Stimulated activated CD4-positive, alpha-beta T cell treated with anti-CD3 and anti-CD28 coated beads, Interleukin-12 subunit alpha, Interleukin-12 subunit beta, amount 100 ng/mL, for 24 hours (primary cell): ENCODE results near the gene SLC39A3.

Experiments used
- DNase-seq, 2 experiments: peaks; one replicate each; pipeline ENCODE4 v3.0.0-alpha.2; 2020; ENCODE audit warnings: low read depth in 2 of 2

SLC39A3 gene

GRCh38 chr19:2768365-2769132, 28.7 kb upstream of the SLC39A3 start:
- DNase-seq = no peak

GRCh38 chr19:2767688-2768087, 27.9 kb upstream of the SLC39A3 start:
- no peak for DNase-seq

- no peak for DNase-seq
Measured at GRCh38 chr19:2766594-2767372, 27.0 kb upstream of the SLC39A3 start.

DNA sequence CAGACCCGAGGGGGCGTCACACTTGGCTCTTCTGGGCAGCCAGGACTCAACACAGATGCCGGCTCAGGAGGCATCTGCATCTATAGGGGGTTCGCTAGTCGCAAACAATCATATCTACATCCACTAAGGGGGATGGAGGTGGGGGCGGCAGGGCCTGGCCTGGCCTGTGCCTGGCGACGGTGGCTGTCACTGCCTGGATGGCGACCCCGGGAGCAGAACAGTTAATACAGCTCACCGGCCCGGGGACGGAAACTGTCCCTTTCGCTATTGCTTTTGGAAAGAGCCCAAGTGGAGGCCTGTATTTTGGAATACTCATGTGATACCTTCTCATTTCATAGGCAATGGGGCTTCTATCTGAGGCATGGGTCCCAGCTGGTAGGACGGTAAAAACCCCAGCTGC, 25.6 kb upstream of the SLC39A3 start:
- no peak for DNase-seq

- no peak for DNase-seq
Measured at GRCh38 chr19:2764945-2765344, 25.1 kb upstream of the SLC39A3 start.

DNA sequence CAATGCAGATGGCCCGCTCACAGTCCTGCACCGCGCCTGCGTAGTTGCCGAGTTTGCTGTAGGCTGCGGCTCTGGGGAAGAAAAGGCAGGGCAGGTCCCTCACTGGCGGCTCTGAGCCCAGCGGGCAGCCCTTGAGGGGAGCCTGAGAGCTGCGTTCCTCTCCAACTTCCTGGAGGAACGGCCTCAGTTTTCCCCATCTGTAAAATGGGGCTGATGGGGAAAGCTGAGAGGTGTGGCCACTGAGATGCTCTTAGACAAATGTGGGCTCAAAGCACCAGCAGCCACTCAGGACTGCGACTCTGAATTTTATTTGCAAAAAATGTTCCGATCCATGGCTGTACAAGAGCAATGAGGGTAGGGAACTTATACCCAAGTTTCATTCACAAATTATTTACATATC, 23.9 kb upstream of the SLC39A3 start:
- DNase-seq = no peak

GRCh38 chr19:2762783-2763496, 23.1 kb upstream of the SLC39A3 start:
- DNase-seq = no peak

- no peak for DNase-seq
Measured at GRCh38 chr19:2761876-2762782, 22.3 kb upstream of the SLC39A3 start.

DNA sequence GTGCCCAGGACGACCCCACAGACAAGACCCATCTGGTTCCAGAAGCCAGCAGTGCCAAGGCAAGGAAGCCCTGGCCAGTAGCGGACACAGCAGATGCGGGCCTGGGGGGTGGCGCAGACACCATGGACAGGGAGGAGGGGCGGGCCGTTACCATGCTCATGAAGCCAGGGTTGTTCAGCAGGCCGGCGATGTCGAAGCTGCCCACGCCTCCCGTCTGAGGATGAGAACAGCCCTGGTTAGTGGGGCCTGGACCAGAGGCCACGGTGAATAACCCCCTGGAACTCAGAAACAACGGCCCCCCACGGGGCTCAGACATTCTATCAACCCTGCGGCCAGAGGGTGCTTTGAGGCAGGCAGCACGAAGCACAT, 21.5 kb upstream of the SLC39A3 start:
- DNase-seq = no peak

- DNase-seq = no peak
Measured at GRCh38 chr19:2759965-2760364, 20.1 kb upstream of the SLC39A3 start.

DNA sequence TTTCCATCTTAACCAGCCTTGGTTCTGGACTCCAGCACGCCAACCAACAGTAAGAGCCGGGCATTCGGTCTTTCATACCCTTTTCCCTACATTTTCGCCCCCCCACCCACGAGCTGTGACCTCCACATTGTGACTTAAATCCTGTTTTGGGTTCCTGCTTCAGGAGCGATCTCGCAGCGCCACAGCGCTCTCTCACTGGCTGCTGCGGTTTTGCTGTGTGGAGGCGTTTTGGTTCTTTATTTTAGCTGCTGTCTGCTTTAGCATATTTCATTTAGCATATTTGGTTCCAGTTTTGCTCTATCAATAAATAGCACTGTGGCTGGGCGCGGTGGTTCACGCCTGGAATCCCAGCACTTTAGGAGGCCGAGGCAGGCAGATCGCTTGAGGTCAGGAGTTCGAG, 19.5 kb upstream of the SLC39A3 start:
- DNase-seq = no peak

- no peak for DNase-seq
Measured at GRCh38 chr19:2758601-2759313, 18.9 kb upstream of the SLC39A3 start.

DNA sequence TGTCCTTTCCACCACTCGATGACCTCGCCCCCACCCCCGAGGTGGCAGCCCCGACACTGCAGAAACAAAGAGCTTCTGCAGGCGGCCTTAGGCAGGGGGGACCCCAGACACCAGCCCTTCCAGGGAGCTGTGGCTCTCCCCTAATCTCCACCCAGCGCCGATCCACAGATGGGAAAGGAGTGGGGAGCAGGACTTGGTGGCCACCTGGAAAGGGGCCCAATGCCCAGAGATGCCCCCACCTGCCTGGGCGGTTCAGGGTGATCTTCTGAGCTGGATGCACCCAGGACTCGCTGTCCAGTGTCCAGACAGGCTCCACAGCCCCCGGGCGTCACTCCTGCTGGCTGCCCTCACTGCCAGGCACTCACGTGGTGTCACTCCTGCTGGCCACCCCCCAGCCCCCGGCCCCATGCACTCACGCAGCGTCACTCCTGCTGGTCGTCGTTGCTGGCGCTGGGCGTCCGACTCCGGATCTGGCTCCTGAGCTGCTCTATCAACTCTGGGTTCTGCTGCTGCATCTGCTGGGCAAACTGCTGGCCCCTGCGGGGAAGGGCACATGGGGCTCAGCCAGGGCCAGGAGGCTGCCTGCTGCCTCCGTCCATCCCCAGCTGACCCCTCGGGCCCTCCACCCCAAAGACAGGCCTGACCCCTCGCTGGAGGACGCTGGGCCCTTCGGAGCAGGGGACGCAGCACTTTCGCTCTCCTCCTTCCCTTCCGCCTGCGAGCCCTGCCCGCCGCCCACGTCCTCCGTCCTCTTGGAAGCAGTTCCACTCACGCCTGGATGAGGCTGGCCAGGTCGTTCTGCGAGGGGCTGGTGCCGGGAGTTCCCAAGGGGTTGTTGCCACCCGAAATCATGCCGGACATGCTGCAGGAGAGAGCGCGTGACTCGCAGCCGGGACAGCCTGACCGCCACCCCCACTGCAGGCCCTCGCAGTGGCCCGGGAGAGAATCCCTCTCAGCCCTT, 17.4 kb upstream of the SLC39A3 start:
- no peak for DNase-seq

DNA sequence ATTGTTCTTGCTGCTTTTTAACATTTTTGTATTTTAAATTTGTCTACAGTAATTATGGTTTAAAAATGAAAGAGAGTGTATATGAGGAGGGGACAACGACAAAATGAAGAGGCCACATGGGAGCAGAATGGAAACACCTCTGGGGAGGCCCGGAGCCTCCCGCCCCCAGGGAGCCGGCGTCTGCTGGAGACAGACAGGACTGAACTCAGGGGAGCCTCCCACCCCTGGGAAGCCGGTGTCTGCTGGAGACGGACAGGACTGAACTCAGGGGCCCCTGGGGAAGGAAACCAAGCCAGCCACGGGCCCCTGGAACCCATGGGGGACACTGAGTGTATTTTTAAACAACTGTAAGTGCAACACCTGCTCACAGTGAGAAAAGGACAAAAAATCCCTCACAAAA, 16.7 kb upstream of the SLC39A3 start:
- DNase-seq = no peak

- DNase-seq = no peak
Measured at GRCh38 chr19:2755811-2756210, 16.0 kb upstream of the SLC39A3 start.

DNA sequence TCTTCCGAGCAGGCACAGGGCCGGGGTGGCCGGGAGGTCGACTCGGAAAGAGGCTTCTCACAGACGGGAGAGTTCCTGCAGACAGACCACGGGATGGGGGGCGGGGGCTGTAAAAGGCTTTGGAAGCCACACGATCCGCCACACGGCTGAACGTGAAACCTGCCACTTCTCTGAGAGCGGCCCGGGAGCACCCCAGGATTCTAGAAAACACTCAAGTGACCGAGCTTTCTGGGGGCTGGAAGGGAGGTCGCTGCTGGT, 15.6 kb upstream of the SLC39A3 start:
- DNase-seq = no peak

DNA sequence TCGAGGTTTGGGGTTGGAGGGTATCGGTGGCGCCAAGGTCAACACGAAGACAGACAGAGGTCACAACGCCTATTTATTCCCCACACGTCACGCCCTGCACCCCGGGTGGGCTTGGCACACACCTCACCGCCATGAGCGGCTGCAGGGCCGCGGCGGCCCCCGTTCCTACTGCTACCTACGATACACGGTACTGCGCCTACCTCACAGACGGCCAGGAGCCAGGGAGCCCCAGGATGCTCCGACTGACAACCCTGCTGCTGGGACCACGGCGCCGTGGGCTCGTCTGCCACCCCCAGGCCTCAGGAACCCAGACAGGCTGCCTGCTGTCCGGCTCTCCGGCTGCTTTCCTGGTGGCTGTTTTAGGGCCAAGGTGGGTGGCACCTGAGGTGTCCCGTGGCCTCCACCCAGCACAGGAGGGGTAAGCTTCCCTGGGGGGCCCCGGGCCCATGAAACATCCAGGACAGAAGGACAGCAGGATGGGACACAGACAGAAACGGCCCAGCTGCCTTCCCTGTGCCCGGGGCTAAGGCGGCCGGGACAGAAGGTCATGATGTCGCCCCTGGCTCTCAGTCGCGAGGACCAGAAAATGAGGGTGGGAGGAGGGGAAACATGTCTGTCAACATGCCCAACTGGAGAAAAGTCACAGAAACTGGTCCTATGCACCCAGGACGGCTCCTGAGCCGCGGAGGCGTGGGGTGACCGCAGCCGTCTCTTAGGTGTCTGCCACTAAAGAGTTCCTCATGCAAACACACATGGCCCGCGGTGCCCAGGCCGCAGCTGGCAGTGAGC, 15.0 kb upstream of the SLC39A3 start:
- no peak for DNase-seq

GRCh38 chr19:2751438-2751830, 11.6 kb upstream of the SLC39A3 start:
- no peak for DNase-seq

GRCh38 chr19:2750808-2751437, 11.1 kb upstream of the SLC39A3 start:
- DNase-seq = no peak
